Trophoblast cell (in vitro differentiated cells and primary cell): Measurements from ENCODE around the gene ENTPD8.
A peak's percentile ranks its signal among the peaks of the same experiment; 100 is the strongest.

Experiments
- DNase-seq, 2 donors: peaks; one replicate each; pipeline ENCODE4 v3.0.0-alpha.2; 2016
- H2AFZ ChIP-seq: 2 replicates; pipeline ENCODE4 v1.6.1; 2013; ENCODE audit warnings: low read length, moderate library complexity, mild to moderate bottlenecking; ENCODE audit not compliant: insufficient read depth, poor library complexity
- H2AK5ac ChIP-seq: 2 replicates; pipeline ENCODE4 v1.6.1; 2013; ENCODE audit warnings: mild to moderate bottlenecking, low read length
- H2BK120ac ChIP-seq: 2 replicates; pipeline ENCODE4 v1.6.1; 2013; ENCODE audit warnings: low read length, mild to moderate bottlenecking, moderate library complexity; ENCODE audit not compliant: insufficient read depth, poor library complexity
- H2BK12ac ChIP-seq: 2 replicates; pipeline ENCODE4 v1.6.1; 2013; ENCODE audit warnings: mild to moderate bottlenecking, low read length, moderate library complexity
- H2BK5ac ChIP-seq: 2 replicates; pipeline ENCODE4 v1.6.1; 2013; ENCODE audit warnings: low read length, low read depth, moderate library complexity, mild to moderate bottlenecking; ENCODE audit not compliant: poor library complexity
- H3K14ac ChIP-seq: 2 replicates; pipeline ENCODE4 v1.6.1; 2013; ENCODE audit warnings: mild to moderate bottlenecking, low read length
- H3K18ac ChIP-seq: 2 replicates; pipeline ENCODE4 v1.6.1; 2013; ENCODE audit warnings: mild to moderate bottlenecking, low read length
- H3K23ac ChIP-seq: 2 replicates; pipeline ENCODE4 v1.6.1; 2013; ENCODE audit warnings: low read length
- H3K27ac ChIP-seq: 2 replicates; pipeline ENCODE4 v1.5.1; 2013; ENCODE audit warnings: low read depth, mild to moderate bottlenecking, inconsistent platforms, low read length, moderate library complexity
- H3K27me3 ChIP-seq: 2 replicates; pipeline ENCODE4 v1.6.1; 2013; ENCODE audit warnings: inconsistent platforms, mild to moderate bottlenecking, low read length, moderate library complexity; ENCODE audit not compliant: insufficient read depth
- H3K36me3 ChIP-seq, 2 experiments: 1 replicate in 1 of 2; 2 replicates in 1 of 2; pipeline ENCODE4 v1.6.1; 2013; ENCODE audit warnings: low read length in 2 of 2, mild to moderate bottlenecking in 2 of 2, moderate library complexity in 1 of 2; ENCODE audit not compliant: insufficient read depth in 2 of 2, control insufficient read depth in 1 of 2
- H3K4ac ChIP-seq: 2 replicates; pipeline ENCODE4 v1.6.1; 2013; ENCODE audit warnings: low read depth, mild to moderate bottlenecking, low read length, moderate library complexity
- H3K4me1 ChIP-seq, 2 experiments: 1 replicate in 1 of 2; 2 replicates in 1 of 2; pipeline ENCODE4 v1.6.1; 2013; ENCODE audit warnings: low read length in 2 of 2, mild to moderate bottlenecking in 2 of 2, moderate library complexity in 1 of 2; ENCODE audit not compliant: insufficient read depth in 2 of 2, control insufficient read depth in 1 of 2
- H3K4me2 ChIP-seq: 2 replicates; pipeline ENCODE4 v1.6.1; 2013; ENCODE audit warnings: inconsistent platforms, mild to moderate bottlenecking, low read length, moderate library complexity
- H3K4me3 ChIP-seq: 2 replicates; pipeline ENCODE4 v1.5.1; 2013; ENCODE audit warnings: mild to moderate bottlenecking, low read depth, low read length, inconsistent platforms
- H3K79me1 ChIP-seq: one replicate; pipeline ENCODE4 v1.6.1; 2013; ENCODE audit warnings: low read length
- H3K79me2 ChIP-seq: 2 replicates; pipeline ENCODE4 v1.6.1; 2013; ENCODE audit warnings: low read length, mild to moderate bottlenecking; ENCODE audit not compliant: control insufficient read depth, insufficient read depth, poor library complexity
- H3K9ac ChIP-seq: 2 replicates; pipeline ENCODE4 v1.6.1; 2013; ENCODE audit warnings: mild to moderate bottlenecking, low read length
- H3K9me3 ChIP-seq: 2 replicates; pipeline ENCODE4 v1.6.1; 2013; ENCODE audit warnings: low read depth, mild to moderate bottlenecking, control low read depth, inconsistent platforms, low read length; ENCODE audit not compliant: insufficient read depth
- H4K12ac ChIP-seq: 2 replicates; pipeline ENCODE4 v1.6.1; 2013; ENCODE audit warnings: low read depth, mild to moderate bottlenecking, low read length, moderate library complexity
- H4K8ac ChIP-seq: 2 replicates; pipeline ENCODE4 v1.6.1; 2013; ENCODE audit warnings: low read depth, mild to moderate bottlenecking, low read length, moderate library complexity
- H4K91ac ChIP-seq: one replicate; pipeline ENCODE4 v1.6.1; 2013; ENCODE audit warnings: low read depth, mild to moderate bottlenecking, low read length, moderate library complexity
- WGBS: extraction: QIAGEN DNeasy Blood & Tissue Kit; methylation state at CpG from one replicate; pipeline ENCODE4 v1.1.7; 2013; ENCODE audit warnings: missing lambda C conversion rate; ENCODE audit not compliant: insufficient read length, insufficient coverage; ENCODE audit errors: extremely low coverage; 5-methylcytosine and 5-hydroxymethylcytosine counted together

The ENTPD8 gene

GRCh38 chr9:137435980-137436760 is 5.0 kb downstream of the ENTPD8 start:
- H3K79me2 ChIP-seq = no peaks in the 10 kb centered on the region
- WGBS = no CpG with 5 or more reads among the region's 42 CpGs
- no peaks in the 10 kb centered on the region for H3K9me3 ChIP-seq
- no peak overlapping the region for H2BK5ac ChIP-seq
- no peak overlapping the region for H3K4me3 ChIP-seq
- H3K9ac ChIP-seq = no peak overlapping the region
- peak; percentile 34 to 63 for DNase-seq
- no peak overlapping the region for H2BK120ac ChIP-seq
- H3K23ac ChIP-seq = no peak overlapping the region
- H3K14ac ChIP-seq = no peak overlapping the region
- no peak overlapping the region for H4K12ac ChIP-seq
- no peaks in the 10 kb centered on the region for H3K79me1 ChIP-seq
- no peak overlapping the region for H2AK5ac ChIP-seq
- H4K91ac ChIP-seq = no peak overlapping the region
- no peak overlapping the region for H2BK12ac ChIP-seq
- H3K4me2 ChIP-seq = no peak overlapping the region
- H3K27me3 ChIP-seq = no peaks in the 10 kb centered on the region
- H3K4me1 ChIP-seq = no peaks in the 10 kb centered on the region
- no peak overlapping the region for H3K4ac ChIP-seq
- H3K27ac ChIP-seq = no peak overlapping the region
- no peak overlapping the region for H2AFZ ChIP-seq
- no peak overlapping the region for H3K18ac ChIP-seq
- no peak overlapping the region for H4K8ac ChIP-seq
- no peaks in the 10 kb centered on the region for H3K36me3 ChIP-seq

DNA sequence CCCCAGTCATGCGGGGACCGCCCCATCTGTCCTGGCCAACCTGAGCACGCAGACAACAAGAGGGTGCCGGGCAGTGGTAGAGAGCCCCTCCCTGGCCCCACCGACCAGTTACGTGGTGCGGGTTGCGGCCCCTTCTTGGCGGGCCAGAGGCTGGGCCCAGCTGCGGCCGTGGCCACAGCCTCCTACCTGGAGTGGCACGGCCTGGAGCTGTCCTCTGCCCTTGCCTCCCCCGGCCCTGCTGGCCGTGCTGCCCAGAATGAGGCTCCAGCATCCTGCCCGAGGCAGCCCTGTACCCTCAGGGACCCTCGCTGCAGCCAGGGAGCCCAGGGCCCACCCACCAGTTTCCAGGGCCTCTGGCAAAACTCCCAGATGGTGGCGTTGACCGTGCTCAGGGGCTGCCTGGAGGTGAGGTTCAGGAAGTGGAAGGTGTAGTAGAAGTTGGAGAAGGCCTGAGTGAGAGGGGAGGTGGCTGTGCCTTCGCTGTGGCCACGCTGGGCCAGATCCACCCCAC is 5.7 kb downstream of the ENTPD8 start:
- Histone ChIP-seq H4K12ac (no peak overlapping the region), H3K14ac (no peak overlapping the region), H3K27me3 (no peaks in the 10 kb centered on the region), H3K9ac (no peak overlapping the region), H3K27ac (no peak overlapping the region), H3K18ac (no peak overlapping the region), H3K36me3 (no peaks in the 10 kb centered on the region), H3K4me2 (no peak overlapping the region), H2AFZ (no peak overlapping the region), H3K4me1 (no peaks in the 10 kb centered on the region), H4K8ac (no peak overlapping the region), H2BK12ac (no peak overlapping the region), H3K79me1 (no peaks in the 10 kb centered on the region), H3K23ac (no peak overlapping the region), H3K79me2 (no peaks in the 10 kb centered on the region), H3K9me3 (no peaks in the 10 kb centered on the region), H3K4ac (no peak overlapping the region), H2AK5ac (no peak overlapping the region), H2BK120ac (no peak overlapping the region), H2BK5ac (no peak overlapping the region), H3K4me3 (no peak overlapping the region), H4K91ac (no peak overlapping the region)
- no CpG with 5 or more reads among the region's 20 CpGs for WGBS
- DNase-seq = no peak

- Histone ChIP-seq H2AFZ (no peak overlapping the region), H3K36me3 (no peaks in the 10 kb centered on the region), H2BK12ac (no peak overlapping the region), H3K14ac (no peak overlapping the region), H3K79me2 (no peaks in the 10 kb centered on the region), H3K4me1 (no peaks in the 10 kb centered on the region), H2AK5ac (no peak overlapping the region), H3K4me2 (no peak overlapping the region), H3K79me1 (no peaks in the 10 kb centered on the region), H3K18ac (no peak overlapping the region), H3K9ac (no peak overlapping the region), H3K9me3 (no peaks in the 10 kb centered on the region), H4K91ac (no peak overlapping the region), H3K23ac (no peak overlapping the region), H2BK120ac (no peak overlapping the region), H3K4me3 (no peak overlapping the region), H3K27ac (no peak overlapping the region), H2BK5ac (no peak overlapping the region), H3K27me3 (no peaks in the 10 kb centered on the region), H4K12ac (no peak overlapping the region), H4K8ac (no peak overlapping the region), H3K4ac (no peak overlapping the region)
- WGBS = no CpG with 5 or more reads among the region's 43 CpGs
- DNase-seq = no peak
Measured at GRCh38 chr9:137434498-137435380, 6.4 kb downstream of the ENTPD8 start.

DNA sequence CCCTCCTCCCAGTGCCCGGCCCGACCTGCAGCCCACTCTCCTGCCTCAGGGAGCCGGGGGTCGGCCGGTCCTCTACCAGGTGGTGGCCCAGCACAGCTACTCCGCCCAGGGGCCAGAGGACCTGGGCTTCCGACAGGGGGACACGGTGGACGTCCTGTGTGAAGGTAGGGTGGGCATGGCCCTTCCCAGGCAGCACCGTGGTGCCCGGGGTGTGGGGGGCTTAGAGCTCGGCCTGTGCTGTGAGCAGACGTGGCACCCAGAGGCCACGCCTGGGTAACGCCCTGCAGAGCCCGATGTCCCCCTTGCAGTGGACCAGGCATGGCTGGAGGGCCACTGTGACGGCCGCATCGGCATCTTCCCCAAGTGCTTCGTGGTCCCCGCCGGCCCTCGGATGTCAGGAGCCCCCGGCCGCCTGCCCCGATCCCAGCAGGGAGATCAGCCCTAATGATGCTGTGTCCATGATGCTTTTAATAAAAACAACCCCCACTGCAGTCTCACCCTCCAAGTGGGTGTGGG is 7.2 kb downstream of the ENTPD8 start:
- H3K9me3 ChIP-seq = no peaks in the 10 kb centered on the region
- no peaks in the 10 kb centered on the region for H3K79me2 ChIP-seq
- no peak overlapping the region for H3K4ac ChIP-seq
- no peak overlapping the region for H4K12ac ChIP-seq
- no peak overlapping the region for H3K4me3 ChIP-seq
- H3K4me2 ChIP-seq = no peak overlapping the region
- H3K27me3 ChIP-seq = no peaks in the 10 kb centered on the region
- H3K4me1 ChIP-seq = no peaks in the 10 kb centered on the region
- no peak overlapping the region for H3K27ac ChIP-seq
- H2AK5ac ChIP-seq = no peak overlapping the region
- no peak overlapping the region for H2BK12ac ChIP-seq
- H3K79me1 ChIP-seq = no peaks in the 10 kb centered on the region
- no peak overlapping the region for H3K18ac ChIP-seq
- no peak overlapping the region for H3K9ac ChIP-seq
- no peak overlapping the region for H4K8ac ChIP-seq
- no peak for DNase-seq
- no peak overlapping the region for H4K91ac ChIP-seq
- no peaks in the 10 kb centered on the region for H3K36me3 ChIP-seq
- no peak overlapping the region for H2BK5ac ChIP-seq
- no peak overlapping the region for H2AFZ ChIP-seq
- no peak overlapping the region for H3K14ac ChIP-seq
- no peak overlapping the region for H2BK120ac ChIP-seq
- no CpG with 5 or more reads among the region's 26 CpGs for WGBS
- H3K23ac ChIP-seq = no peak overlapping the region
